GM12878 (cell line): Measurements from ENCODE around the gene SPINK5. TPM values are rescaled to one million over a fixed set of nuclear protein-coding genes. Genes with fewer than 3 reads are reported as not detected.

Experiments
- ATAC-seq: fragments of 200-7000 bp; cut with Tn5 transposase; 3 replicates; pipeline ENCODE4 v1.9.1; 2020; ENCODE audit warnings: mild to moderate bottlenecking, moderate library complexity
- BruUV-seq: library from RNA; stranded (reverse); fragments of 400-500 nt; replicated peaks from 2 replicates; lab custom pipeline; 2021; lab: Mats Ljungman, UMichigan
- CTCF ChIA-PET: fragments of 300-600 bp; sonication (Branson Sonifier 250); formaldehyde crosslinking; extraction: SDS; loops from one replicate; lab custom pipeline; 2021; ENCODE audit warnings: inconsistent platforms; lab: Yijun Ruan, JAX
- POLR2A ChIA-PET: fragments of 350-600 bp; formaldehyde crosslinking; extraction: SDS; loops from one replicate; lab custom pipeline; 2021; ENCODE audit warnings: inconsistent platforms; lab: Charles Lee
- RAD21 ChIA-PET: fragments of 300-600 bp; sonication (Branson Sonifier 250); formaldehyde crosslinking; loops from one replicate; lab custom pipeline; 2023; ENCODE audit warnings: antibody characterized with exemption; ENCODE audit not compliant: unreplicated experiment; lab: Charles Lee
- SMC1A ChIA-PET: fragments of 300-600 bp; sonication (Branson Sonifier 250); formaldehyde crosslinking; loops from one replicate; lab custom pipeline; 2023; ENCODE audit not compliant: unreplicated experiment, uncharacterized antibody; lab: Charles Lee
- DNase-seq: peaks from one replicate; pipeline ENCODE4 v3.0.0-alpha.2; 2011; ENCODE audit warnings: low read depth, low spot score
- FAIRE-seq: peaks from 3 replicates; lab custom pipeline; 2011; peaks lifted over from hg19 to GRCh38; lab: Jason Lieb, UNC
- H2AFZ ChIP-seq: 2 replicates; pipeline ENCODE4 v1.6.0; 2011; ENCODE audit warnings: low read depth, low read length, control low read depth; ENCODE audit not compliant: control insufficient read depth
- H3K27ac ChIP-seq: 2 replicates; pipeline ENCODE4 v1.5.1; 2011; ENCODE audit warnings: control low read depth; ENCODE audit not compliant: control insufficient read depth, insufficient read depth
- H3K27me3 ChIP-seq, 2 experiments: replicated peaks in 1 of 2; 2 replicates each; pipeline versions ENCODE4 v1.6.0 to v1.6.1; 2011; ENCODE audit warnings: low read length in 1 of 2; ENCODE audit not compliant: control insufficient read depth in 2 of 2, insufficient read depth in 2 of 2
- H3K36me3 ChIP-seq, 2 experiments: 2 replicates each; pipeline ENCODE4 v1.5.1; 2011; ENCODE audit warnings: low read length in 1 of 2; ENCODE audit not compliant: control insufficient read depth in 2 of 2, insufficient read depth in 2 of 2
- H3K4me1 ChIP-seq: 2 replicates; pipeline ENCODE4 v1.6.1; 2011; ENCODE audit warnings: mild to moderate bottlenecking, low read length, moderate library complexity, mixed read lengths; ENCODE audit not compliant: control insufficient read depth, insufficient read depth
- H3K4me2 ChIP-seq: 2 replicates; pipeline ENCODE4 v1.6.0; 2011; ENCODE audit warnings: control low read depth; ENCODE audit not compliant: control insufficient read depth, insufficient read depth
- H3K4me3 ChIP-seq: fragments of 200-600 bp; sonication (generic); 2 replicates; pipeline ENCODE4 v1.5.1; 2016
- H3K79me2 ChIP-seq: 2 replicates; pipeline ENCODE4 v1.6.0; 2011; ENCODE audit warnings: low read length; ENCODE audit not compliant: control insufficient read depth, insufficient read depth
- H3K9ac ChIP-seq: 2 replicates; pipeline ENCODE4 v1.8.0; 2011; ENCODE audit warnings: low read length, control low read depth, mixed read lengths; ENCODE audit not compliant: control insufficient read depth, insufficient read depth
- H3K9me3 ChIP-seq: replicated peaks from 3 replicates; pipeline ENCODE4 v1.5.1; 2011; ENCODE audit warnings: mild to moderate bottlenecking, low read length; ENCODE audit not compliant: control insufficient read depth, insufficient read depth
- H4K20me1 ChIP-seq: 2 replicates; pipeline ENCODE4 v1.6.0; 2011; ENCODE audit not compliant: control insufficient read depth, insufficient read depth
- BCL11A ChIP-seq: IDR thresholded peaks from 2 replicates; pipeline ENCODE4 v1.6.1; 2011; ENCODE audit warnings: low read depth, low read length
- PBX3 ChIP-seq: IDR thresholded peaks from 2 replicates; pipeline ENCODE4 v1.6.1; 2011; ENCODE audit warnings: mild to moderate bottlenecking, low read depth, low read length, moderate library complexity; ENCODE audit not compliant: insufficient replicate concordance
- SMARCA5 ChIP-seq: fragments of 450-650 bp; IDR thresholded peaks from 2 replicates; pipeline ENCODE4 v1.6.1; 2017; ENCODE audit warnings: mild to moderate bottlenecking
- YY1 ChIP-seq: IDR thresholded peaks from 2 replicates; pipeline ENCODE4 v1.6.1; 2011; ENCODE audit warnings: low read depth, mild to moderate bottlenecking, low read length
- ZBED1 ChIP-seq: IDR thresholded peaks from 2 replicates; pipeline ENCODE4 v1.6.1; 2016; ENCODE audit warnings: borderline replicate concordance
- ZNF384 ChIP-seq: IDR thresholded peaks from 2 replicates; pipeline ENCODE4 v1.6.1; 2012; ENCODE audit warnings: low read depth, mild to moderate bottlenecking, low read length, improper control_type of control experiment, borderline replicate concordance
- ZNF687 ChIP-seq: fragments of 450-650 bp; IDR thresholded peaks from 2 replicates; pipeline ENCODE4 v1.6.1; 2017; ENCODE audit warnings: mild to moderate bottlenecking, moderate library complexity
- WGBS: methylation state at CpG from one replicate; pipeline ENCODE4 v1.1.6; 2016; ENCODE audit warnings: low lambda C conversion rate; ENCODE audit not compliant: insufficient replicate concordance, insufficient coverage; ENCODE audit errors: missing lambda C conversion rate; 5-methylcytosine and 5-hydroxymethylcytosine counted together
- in situ Hi-C: fragments of 300-500 bp; cut with MboI; formaldehyde crosslinking; loops from 9 replicates; pipeline ENCODE4 v1.14.3; 2018; ENCODE audit warnings: mixed read lengths
- intact Hi-C: fragments of 100-400 bp; cut with micrococcal nuclease; formaldehyde crosslinking; loops from one replicate; pipeline ENCODE4 v1.14.2; 2022; ENCODE audit not compliant: unreplicated experiment
- polyA plus RNA-seq, 11 experiments: library from polyadenylated mRNA; depleted of rRNA in 4 of 11; unstranded in 6 of 11; stranded (reverse) in 5 of 11; fragments of >200 nt; fragmentation: Nextera tagmentation in 4 of 11; fragmentation: Illumina TruSeq in 1 of 11; extraction: Ambion mirVana in 4 of 11; extraction: Trizol in 1 of 11; gene quantifications; 1 replicate in 1 of 11; 2 replicates in 10 of 11; pipeline versions ENCODE4 v1.2.1 to v1.2.3, GENCODE V29; 2011 to 2016; ENCODE audit warnings: inconsistent platforms in 2 of 11, missing spikeins in 2 of 11, low read depth in 1 of 11
- total RNA-seq, 4 experiments: library from RNA; depleted of rRNA in 3 of 4; stranded (reverse); fragments of >200 nt in 3 of 4; fragmentation: Illumina TruSeq in 1 of 4; extraction: Trizol in 1 of 4; gene quantifications; 2 replicates each; pipeline versions ENCODE4 v1.2.1 to v1.2.3, GENCODE V29; 2013 to 2021

The SPINK5 gene
- total and polyA plus RNA-seq, 10 of the 15 experiments (the other 5 are each of a cell fraction or from before 2014, with no cell fraction given): 0.04 to 0.09 TPM; not detected in 8

- no peak for TF ChIP-seq ZNF687
- no peak for TF ChIP-seq PBX3
- no peak for TF ChIP-seq BCL11A
- no peak for TF ChIP-seq YY1
These were observed 71.6 kb downstream of the SPINK5 start (continued) for GRCh38 chr5:148135091-148136048.

- in situ Hi-C loops: no loop called here
- H3K27ac ChIP-seq: no peak overlapping the region
- RAD21 ChIA-PET: no interaction called here
These were observed 77.1 kb downstream of the SPINK5 start for GRCh38 chr5:148140846-148141245.

More at GRCh38 chr5:148140846-148141245, 77.1 kb downstream of the SPINK5 start:
- Histone ChIP-seq H3K4me3 (no peak overlapping the region), H4K20me1 (no peaks in the 10 kb centered on the region), H3K9ac (no peak overlapping the region), H3K4me2 (no peak overlapping the region), H3K4me1 (no peaks in the 10 kb centered on the region), H3K9me3 (no peaks in the 10 kb centered on the region), H3K27me3 (no peaks in the 10 kb centered on the region), H3K79me2 (no peaks in the 10 kb centered on the region), H2AFZ (no peak overlapping the region), H3K36me3 (no peaks in the 10 kb centered on the region)
- ChIA-PET CTCF (no interaction called here), SMC1A (no interaction called here), POLR2A (no interaction called here)
- ATAC-seq (no peak), FAIRE-seq (no peak), DNase-seq (no peak)
- TF ChIP-seq ZBED1: no peak
- TF ChIP-seq SMARCA5: no peak
- no peak for TF ChIP-seq ZNF384
- 22% methylated on average over 3 of the region's 3 CpGs for WGBS
- no TSS peak for BruUV-seq
- intact Hi-C loops: no loop called here
